ENCODE measurements around the gene EFCAB6.

The EFCAB6 gene

DNA sequence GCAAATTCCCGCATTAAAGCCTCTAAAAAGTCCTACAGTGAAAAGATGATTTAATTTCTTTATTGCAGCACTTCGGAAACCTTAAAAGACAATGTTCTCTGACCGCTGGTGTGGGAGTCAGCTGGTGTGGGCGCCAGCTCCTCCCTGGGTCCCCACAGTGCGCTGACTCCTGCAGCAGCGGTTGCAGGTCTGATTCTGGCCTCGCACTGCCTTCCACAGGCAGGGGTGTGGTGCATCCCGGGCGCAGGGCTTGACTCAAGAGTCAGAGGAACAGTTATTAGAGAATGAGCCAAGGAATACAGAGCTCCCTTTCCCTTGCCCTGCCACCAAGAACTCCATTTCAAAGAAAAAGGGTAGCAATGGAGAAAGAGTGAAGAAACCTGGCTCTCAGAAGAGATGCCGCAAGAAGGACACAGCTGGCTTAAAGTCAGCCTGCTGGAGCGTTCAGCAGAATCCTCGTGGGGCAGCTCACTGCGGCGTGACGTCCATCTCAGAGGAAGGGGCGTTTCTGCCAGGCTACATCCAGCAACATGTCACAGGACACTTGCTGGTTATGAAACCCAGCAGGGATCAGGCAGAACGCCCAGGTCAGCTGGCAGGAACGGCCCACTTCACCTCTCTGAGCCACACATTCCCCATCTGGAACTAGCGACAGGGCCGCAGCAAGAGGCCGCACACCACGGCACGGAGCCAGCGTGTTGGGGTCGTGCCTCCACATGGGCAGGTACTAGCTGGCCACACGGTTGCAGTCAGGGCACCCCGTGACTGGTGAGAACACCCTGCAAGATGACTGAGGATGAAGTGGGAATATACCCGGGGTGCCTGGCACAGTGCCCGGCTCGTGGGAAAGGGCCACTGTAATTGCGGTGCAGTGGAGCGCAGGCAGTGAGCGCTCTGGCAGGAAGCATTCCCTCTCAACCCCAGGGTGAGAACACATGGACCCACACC is 18.1 kb upstream of the EFCAB6 start:
- DNase-seq: peak; percentile 36

DNA sequence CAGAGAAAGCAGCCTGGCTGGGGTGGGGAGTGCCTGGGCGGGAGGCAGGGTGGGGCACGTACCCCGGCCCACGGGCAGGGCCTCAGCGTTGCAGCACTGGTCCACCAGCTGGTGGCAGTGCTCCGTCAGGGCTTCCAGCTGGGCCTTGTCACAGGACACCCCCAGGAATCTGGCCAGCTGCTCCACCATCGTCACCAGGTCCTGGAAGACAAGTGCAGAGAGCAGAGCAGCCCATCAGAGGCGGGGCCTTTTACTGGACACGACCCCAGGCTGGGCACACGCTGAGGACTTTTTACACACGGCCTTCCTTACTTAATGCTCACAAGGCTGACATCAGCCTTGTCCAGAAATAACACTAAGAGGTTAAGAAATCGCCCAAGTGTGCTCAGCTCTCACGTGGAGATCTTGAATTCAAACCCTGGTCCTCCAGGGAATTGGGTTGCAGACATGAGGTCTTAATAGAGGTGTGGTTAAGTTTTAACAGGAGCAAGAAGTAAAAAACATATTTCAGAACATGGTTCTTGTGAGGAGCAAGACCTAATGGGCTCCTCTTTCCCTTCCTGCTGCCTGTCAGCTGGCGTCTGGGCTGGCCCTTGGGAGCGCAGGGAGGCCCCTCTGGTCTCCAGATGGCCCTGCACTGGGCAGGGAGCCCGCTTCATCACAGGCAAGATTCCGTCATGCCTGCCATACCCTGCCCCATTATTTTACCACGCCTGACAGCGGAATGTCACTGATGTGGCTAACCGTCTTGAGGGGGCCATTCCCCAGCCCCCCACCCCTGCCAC is 17.1 kb upstream of the EFCAB6 start:
- peak; percentile 27 for DNase-seq

DNA sequence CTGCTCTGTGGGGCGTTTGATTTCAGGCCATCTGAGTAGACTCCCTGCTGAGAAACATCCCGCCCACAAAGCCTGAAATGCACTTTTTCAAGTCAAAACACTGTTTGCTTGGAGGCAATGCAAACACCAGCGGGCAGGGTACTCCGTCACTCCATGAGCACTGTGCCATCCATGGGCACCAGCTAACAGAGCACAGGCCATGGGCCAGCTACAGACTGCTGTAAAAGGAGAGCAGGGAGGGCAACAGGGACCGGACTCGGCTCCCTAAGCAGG is 16.6 kb upstream of the EFCAB6 start:
- DNase-seq: no peak

DNA sequence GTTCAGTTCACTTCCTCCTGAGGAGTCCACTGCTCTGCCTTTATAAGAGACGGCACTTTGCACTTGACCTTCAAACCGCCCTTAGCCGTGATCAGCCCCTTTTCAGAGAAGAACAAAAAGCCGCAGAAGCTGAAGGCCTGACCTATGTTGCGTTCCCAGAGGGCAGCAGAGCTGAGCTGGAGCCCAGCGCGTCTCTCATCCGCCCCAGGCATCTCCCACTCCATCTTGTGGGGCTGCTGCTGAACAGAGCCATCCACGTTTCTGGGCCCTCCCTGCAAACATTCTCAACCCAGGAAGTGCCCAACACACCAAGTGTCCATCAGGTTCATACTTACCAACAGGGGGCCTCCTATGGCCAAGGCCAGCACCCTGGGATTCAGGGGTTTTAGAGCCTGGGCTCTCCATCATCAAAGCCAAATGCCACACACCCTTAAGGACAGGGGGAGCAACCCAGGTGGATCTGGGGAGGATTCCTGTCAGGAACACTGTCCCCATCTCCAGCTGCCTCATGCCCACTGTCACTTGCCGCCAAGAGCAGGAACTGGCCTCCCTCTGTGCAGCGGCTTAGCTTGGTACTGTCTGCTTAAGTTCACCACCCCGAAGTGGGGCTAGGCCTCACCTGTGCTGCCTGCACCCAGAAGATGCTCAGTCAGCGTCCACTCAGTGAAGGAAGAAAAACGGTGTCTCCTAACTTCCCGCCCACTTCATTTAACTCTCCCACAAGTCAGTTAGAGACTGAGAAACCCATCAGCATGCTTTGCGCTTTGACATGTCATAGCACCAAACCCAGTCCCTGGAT is 16.0 kb upstream of the EFCAB6 start:
- peak; percentile 46 for DNase-seq

DNA sequence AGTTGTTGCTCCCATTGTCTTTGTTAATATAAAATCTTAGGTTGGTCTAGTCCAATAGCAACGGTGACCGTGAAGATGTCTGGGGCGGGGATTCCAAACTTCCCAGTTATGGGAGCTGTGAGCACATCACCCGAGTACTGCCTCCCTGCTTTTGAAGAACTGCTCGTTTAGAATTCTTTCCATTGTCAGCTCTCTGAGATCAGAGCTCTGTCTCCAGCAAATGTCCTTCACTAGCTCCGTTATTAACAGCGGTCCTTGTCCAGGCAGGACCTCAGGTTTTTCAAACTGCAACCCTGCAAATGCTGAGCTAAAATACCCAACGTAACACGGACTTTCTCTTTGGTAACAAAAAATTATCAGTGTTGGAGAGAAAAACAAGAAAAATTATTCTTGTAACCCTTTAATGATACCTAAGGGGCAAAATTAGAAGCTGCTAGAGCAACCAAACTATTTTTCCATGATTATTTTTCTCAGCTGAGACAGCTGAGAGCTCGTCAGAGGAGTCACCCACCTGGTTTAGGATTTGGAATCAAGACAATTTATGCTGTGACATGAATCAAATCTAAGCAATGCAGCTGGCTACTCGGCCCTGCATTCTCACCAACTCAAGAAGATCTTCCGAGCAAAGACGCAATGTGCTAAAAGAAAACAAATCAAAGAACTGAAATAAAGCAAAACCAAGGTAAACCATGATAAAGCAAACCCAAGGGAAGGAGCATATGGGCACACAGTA is 15.1 kb upstream of the EFCAB6 start:
- DNase-seq: no peak

DNA sequence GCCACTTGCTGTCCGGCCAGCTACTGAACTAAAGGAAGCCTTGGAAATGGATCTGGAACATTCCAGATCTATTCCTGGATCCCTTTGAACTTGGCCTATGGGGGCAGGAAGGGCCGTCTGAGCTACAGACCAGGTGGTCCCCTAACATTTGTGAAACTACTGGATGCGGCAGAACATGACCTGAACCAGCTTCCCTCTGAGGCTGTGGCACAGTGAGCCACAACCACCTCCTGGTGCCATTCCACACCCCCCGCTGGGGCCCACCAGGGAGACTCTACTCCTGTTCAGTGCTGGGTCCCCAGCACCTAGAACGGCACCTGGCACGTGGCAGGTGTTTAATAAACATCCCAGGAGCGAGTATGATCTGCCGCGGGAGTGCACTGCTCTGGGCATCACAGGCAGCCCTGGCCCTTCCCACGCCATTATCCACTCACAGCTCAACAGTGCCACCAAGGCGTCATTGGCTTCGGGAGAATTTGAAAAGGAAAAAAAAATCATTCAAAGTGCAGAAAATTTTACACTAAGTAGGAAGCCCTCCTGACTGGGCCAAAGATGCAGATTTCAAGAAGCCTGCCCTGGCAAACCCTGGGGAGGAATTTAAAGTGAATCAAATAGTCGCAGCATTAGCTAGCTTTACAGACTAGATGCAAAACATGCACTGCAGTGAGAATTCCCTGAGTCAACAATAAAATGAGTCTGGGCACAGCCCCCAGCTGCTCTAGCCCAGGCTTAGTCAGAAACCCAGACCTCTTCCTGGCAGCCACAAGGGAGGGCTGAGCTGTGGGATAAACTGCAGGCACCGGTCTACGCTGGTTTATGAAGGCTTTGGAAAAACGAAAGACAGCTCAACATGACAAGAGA is 14.3 kb upstream of the EFCAB6 start:
- no peak for DNase-seq

DNA sequence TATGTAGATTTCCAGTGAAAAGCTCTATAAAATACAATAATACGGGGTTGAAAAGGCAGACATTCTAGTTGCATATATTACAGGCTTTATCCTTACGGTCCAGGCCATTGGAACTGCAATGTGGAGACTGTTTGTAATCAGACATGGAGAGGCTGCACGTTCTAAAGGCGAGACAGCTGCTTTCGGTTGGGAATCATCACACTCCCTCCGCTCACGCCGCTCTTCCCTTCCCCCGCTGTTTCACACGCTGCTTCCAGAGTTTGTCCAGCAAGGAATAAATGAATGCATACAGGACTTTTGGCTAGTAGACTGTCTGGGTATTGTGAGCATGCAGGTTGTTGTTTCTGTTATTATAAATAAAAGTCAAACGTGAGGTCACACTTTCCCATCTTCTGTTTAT is 13.5 kb upstream of the EFCAB6 start:
- no peak for DNase-seq

DNA sequence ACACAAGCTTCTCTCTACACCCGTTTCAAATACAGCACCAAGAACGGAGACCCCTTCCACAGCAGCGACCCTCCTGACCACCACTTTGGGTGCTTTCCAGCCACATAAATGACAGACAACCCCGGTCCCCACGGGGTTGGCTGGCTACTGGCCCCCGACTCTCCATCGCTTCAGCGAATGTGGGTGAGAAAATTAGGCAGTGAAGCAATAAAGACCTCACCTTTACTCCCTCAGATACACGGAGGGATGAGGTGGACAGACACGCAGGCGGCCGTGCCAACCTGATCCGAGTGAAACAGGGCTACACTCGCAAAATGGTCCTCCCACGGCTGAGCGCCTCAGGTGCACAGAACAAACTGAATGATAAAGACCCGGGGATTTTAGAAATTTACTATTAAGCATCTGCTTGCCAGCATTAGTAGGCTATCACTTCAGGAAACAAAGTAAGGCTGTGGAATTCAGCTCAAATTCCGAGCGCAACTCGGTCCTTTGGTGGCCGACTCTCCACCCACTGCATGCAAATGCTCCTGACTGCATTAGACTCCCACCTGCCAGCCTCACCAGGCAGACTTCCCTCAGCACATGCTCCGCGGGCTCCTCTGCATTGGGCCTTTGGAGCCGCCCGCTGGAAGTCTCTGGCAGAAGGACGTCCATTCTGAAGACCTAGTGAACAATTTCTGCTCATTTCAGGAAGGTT is 12.8 kb upstream of the EFCAB6 start:
- DNase-seq: no peak

DNA sequence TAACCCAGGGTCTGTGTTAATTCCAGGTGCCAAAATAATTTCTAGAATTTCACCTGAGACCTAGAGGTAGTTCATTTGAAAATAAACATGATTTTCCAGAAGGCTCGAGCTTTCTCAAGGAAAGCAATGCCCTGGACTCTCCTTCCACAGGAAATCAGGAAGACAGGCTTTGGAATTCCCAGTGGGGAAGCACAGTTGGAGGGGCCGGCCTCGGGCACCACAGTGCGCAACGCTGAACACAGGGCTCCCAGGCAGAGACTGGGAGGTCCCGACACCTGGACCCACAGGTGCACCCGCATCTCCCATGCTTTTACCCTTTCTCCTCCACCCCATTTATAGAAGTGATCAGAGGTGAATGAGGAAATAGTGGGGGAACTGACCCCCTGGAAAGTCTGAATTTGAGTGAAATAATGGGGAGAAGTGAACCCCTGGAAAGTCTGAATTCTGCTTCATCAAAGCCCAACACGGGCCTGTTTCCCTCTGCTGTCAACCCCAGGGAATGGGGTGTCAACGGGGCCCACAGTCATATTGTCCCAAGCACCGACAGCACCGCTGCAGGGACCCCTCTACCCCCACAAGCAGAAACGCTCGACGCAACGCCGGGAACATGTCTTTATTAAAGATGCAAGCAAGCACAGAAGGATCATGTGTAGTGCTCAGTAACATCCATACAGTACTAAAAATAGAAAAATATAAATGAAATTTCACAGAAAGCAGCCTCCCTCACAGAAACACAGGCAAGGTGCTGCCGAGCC is 12.0 kb upstream of the EFCAB6 start:
- DNase-seq: no peak

DNA sequence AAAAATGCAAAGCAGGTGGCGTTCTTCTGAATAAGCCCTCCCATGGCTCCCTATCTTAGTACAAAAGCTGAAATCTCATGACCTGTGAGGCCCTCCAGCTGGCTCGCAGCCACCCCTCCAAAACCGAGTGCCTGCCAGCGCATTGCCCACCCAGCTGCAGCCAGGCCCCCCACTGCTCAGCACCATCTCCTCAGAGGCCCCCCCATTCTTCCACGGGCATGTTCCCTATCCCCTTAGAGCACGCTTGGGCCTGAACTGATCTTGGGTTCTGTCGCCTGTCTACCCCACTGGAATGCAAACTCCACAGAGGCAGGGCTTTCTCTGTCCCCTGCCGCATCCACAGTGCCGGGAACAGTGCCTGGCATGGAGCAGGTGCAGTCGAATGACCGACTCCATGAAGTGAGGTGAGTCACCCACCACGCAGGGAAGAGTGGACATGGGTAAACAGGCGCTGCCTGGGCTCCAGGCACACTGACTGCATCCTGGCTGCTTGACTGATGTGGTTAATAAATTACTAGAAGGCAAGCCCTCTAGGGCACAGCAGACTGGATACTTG is 11.3 kb upstream of the EFCAB6 start:
- DNase-seq: no peak

DNA sequence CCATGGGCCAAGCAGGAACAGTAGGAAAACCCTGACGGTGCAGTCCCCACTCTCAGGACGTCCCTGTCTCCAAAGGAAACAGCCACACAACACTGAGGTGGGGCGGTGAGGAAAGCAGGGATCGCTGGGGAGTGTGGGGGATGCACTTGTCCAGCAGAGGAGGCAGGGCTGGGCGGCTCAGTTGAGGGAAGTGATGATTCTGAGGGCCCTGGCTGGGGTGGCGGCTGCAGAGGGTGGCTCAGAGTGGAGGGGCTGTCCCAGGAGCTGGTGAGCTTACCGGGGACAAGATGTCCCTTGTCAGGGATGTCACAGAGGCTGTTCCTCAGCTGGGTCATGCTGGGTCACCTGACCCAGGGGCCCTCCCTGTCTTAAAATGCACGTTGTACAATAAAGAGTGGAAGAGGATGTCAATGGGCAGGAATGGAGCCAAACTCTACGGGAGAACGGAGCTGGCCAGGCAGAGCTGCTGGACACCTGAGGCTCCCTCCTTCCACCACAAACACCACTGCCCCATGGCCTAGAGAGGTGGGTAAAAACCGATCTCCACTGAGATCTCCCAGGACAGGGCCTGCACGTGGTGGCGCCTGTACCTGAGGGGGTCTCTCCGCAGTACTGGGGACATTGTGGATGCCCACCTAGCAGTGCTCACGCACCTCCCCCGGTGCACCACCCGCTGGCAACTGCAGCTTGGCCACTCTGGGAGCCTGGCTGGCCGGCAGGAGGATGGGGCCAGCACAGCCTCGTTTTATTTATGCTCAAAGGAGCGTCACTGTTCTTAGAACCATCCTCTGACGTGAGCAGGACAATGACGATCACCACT is 9.7 kb upstream of the EFCAB6 start:
- no peak for DNase-seq

DNA sequence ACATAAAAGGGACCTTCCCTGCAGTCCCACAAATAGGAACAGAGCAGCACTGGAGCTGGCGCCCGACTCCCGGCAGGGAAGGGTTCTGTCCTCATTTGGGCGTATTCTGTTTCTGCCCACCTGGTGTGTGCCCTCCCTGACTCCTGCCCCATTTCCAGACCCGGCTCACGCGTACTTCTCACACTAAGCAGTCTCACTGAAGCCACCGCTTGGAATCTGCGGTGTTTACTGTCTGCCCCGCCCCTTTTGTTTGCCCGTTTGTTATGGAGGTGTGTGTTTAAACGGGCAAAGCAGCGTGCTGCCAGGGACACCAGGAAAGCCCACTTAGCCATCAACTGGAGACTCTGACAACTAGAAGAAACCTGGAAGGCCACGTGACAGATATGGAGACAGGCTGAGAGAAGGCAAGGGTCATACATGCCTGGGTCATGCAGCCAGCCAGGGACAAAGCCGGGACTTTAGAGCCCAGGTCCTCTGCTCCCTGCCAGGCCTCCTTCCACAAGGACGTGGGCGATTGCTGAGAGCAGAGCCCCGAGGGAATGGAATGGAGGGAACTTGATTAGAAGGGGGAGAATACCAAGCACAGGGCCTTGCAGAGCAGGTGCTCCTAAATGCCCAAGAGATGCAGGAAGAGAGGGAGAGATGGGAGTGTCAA is 8.7 kb upstream of the EFCAB6 start:
- DNase-seq: no peak

DNA sequence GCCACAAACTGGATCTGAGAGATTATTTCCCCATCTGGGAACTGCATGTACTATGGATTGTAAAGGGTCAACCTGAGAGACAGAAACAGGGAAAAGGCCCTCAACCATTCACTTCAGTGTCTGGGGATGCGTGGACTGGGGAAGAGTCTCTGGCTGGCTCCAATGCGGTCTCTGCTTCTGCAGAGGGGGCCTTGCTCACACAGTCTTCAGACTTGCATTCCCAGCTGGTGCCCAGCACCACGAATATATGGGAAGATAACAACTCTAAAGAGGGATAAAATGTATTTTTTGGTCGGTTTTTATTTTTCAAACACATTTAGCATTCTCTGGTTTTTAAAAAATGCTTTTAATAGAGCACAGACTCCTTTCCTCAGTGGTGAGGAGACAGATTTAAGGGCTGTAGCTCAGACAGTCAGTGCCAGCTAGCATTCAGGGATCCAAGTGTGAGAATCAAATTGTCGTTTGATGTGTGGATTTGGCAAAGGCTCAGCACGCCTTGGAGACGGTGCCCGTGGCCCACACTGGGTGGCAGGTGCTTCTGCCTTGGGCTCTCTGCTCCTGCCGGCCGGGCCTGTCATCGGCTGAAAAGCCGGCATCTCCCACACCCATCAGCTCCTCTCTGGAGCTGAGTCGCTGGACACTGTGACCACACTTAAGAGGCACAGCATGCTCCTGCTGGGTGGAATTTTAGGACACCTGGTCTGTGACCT is 8.0 kb upstream of the EFCAB6 start:
- DNase-seq: no peak

DNA sequence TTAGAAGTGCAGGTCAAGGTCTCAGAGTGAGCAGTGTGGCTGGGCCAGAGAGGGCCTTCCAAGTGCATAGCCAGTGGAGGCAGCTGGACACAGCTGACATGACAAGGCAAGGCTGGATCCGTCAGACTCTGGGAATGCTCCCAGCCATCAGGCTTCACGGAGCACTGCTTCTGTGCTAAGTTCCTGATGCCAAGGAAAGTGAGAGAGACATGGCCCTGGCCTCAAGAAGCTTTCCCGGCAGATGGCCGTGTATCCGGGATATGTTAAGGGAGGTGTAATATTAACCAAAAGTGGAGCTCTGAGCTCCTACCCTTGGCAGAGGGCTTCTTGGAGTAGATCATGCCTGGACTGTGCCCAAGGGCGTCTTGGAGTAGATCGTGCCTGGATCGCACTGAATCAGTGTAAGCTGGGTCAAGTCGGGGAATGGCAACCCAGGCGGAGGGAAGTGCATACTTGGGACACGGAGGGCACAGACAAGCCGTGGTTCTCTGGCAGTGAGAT is 7.4 kb upstream of the EFCAB6 start:
- DNase-seq: no peak

DNA sequence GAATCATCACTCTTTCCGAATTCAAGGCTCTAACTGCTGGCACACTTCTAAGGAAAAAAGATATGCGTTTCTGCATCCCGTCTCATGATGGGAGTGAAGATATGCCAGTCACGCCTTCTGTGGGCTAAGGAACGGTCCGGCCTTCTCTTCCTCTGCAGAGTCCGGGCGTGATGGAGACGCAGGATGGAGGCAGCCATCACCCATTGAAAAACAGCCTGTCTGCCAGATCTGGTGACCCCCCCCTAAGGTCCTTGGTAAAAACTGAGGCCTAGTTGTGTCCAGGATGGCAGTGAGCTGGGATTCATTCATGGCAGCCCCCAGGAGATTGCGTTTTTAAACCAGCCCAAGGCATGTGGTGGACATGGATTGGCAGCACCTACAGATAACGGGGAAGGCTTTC is 6.9 kb upstream of the EFCAB6 start:
- no peak for DNase-seq

DNA sequence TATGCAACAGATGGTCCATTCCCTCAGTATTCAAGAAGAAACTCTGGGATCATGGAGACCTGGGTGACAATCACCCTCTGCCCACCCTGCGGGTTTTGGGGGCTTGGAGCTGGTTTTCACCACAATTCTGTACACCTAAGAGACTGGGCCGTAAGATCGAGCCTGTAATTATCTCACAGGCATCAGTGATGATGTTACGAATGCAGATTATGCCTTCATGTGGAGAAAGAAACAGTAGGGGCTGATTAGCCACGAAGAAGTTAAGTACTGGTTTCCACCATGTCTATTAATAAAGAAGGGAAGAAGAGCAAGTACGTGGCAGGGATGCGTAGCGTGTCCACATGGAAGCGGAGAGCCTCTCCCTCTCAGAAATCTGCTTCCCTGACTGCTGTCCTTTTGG is 5.3 kb upstream of the EFCAB6 start:
- DNase-seq: no peak

DNA sequence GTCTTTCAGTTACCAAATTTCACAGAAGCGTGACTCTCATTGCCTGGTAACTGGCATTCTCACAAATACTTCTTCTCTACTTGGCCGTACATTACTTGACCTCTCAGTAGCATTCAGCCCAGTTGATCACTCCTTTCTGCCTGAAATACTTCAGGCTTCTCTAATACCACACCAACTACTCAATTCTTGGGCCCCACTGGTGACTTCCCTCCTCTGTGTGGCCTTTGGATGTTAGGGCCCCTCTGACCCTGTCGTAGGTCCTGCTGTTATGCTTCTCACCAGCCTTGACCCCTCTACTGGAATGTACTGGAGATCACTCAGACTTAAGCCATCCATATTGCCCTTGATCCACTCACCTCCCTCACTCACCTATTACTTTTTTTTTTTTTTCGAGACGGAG is 2.2 kb upstream of the EFCAB6 start:
- no peak for DNase-seq

DNA sequence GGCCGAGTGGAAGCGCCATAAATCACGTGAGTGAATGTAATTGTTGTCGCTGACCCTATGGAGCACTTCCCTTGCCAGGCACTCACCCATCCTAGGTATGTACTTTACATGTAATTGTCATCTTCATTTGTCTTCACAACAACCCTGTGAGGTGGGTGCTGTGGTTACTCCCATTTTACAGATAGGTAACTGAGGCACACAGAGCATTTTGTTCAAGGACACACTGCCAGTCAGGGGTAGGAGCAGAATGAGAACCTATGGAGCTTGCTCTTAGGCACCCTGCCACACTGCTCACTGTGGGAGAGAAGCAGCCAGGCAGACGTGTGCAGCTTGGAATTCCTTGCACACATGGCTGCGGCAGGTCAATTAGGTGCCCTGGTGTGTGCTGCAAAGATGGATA is 785 bp upstream of the EFCAB6 start:
- DNase-seq: no peak
